NCI-H1436 treated with DMSO at 0.1 percent for 48 hours (cell line): Measurements from ENCODE around the gene GLT1D1.

ENCODE experiments used
- DNase-seq: peaks from one replicate; lab custom pipeline; 2025; lab: John Stamatoyannopoulos, UW

The GLT1D1 gene

GRCh38 chr12:128968668-128969067 is 115.4 kb downstream of the GLT1D1 start:
- DNase-seq = no peak

GRCh38 chr12:128969480-128970055 is 116.3 kb downstream of the GLT1D1 start:
- DNase-seq = peak; percentile 72

DNA sequence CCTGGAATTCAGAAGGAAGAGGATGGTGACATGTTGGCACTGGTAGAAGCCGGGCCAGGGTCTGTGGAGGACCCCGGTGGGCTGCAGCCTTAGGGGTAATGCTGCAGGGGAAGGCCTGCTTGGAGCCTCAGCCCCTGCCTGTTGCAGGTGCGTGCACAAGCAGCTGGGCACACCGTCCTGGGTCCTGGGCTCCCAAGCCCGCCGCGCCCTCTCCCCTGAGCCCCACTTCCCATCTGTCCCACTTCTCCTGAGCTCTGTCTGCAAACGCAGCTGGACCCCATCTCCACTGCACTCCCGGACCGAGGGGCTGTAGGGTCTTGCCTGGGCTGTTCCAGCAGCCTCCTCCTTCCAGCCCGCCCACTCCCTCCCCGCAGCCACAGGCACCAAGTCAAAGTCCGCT is 116.8 kb downstream of the GLT1D1 start:
- DNase-seq = no peak

- DNase-seq = no peak
Observed at GRCh38 chr12:128970941-128971340, 117.7 kb downstream of the GLT1D1 start.

- peak; percentile 39 for DNase-seq
Observed at GRCh38 chr12:128971802-128972201, 118.5 kb downstream of the GLT1D1 start.

DNA sequence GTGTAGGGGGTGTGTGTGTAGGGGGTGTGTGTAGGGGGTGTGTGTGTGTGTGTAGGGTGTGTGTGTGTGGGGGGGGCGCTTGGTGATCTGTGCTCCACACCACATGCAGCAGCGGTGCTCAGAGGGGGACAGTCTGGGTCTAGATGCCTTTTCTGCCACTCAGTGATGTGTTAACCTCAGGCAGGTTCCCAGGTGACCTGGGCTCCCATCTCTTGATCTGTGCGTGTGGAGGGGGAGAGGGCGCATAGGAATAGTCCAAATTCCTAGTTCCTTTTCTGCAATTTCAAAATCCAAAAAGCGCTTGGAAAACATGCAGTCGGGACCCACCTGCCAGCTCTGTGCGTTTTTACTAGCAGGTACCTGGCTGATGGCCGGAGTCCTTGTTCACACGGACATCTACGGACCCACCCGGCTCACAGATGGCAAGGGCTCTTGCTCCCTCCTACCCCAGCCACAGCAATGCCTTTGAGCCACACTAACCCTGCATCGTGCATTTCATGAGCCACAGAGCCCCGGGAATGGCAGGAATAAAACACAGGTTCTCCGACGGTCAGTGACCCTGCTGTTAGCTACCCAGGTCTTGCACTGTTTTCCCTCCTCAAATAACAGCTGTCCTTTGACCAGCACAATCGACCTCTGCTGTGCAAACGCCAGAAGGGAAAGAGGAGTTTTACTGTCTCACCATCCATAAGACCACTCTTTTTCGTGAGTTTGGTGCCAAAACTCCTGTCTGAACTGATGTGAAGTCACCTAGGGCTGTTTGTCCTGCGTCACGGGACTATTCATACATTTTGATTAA is 120.8 kb downstream of the GLT1D1 start:
- no peak for DNase-seq

- no peak for DNase-seq
Observed at GRCh38 chr12:128974881-128975280, 121.6 kb downstream of the GLT1D1 start.

- no peak for DNase-seq
Observed at GRCh38 chr12:128976120-128976738, 123.0 kb downstream of the GLT1D1 start.

DNA sequence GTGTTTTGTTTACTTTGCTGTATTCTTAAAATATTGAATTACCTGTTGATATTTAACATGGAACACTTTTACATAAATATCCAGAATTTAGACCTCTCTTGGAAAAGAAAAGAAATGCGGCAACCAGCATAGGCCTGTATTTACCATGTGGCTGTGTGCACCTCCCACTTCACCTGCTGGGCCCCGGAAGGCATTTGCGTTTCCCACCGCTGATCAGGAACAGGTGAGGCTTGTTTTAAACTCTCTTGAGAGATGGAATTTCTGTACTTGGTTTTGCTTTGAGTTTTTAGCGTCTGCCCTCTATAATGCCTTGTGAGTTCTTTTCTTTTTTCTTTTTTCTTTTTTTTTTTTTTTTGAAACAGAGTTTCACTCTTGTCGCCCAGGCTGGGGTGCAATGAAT is 124.2 kb downstream of the GLT1D1 start:
- no peak for DNase-seq

GRCh38 chr12:128978067-128978466 is 124.8 kb downstream of the GLT1D1 start:
- no peak for DNase-seq

GRCh38 chr12:128980623-128981022 is 127.3 kb downstream of the GLT1D1 start:
- DNase-seq = no peak

DNA sequence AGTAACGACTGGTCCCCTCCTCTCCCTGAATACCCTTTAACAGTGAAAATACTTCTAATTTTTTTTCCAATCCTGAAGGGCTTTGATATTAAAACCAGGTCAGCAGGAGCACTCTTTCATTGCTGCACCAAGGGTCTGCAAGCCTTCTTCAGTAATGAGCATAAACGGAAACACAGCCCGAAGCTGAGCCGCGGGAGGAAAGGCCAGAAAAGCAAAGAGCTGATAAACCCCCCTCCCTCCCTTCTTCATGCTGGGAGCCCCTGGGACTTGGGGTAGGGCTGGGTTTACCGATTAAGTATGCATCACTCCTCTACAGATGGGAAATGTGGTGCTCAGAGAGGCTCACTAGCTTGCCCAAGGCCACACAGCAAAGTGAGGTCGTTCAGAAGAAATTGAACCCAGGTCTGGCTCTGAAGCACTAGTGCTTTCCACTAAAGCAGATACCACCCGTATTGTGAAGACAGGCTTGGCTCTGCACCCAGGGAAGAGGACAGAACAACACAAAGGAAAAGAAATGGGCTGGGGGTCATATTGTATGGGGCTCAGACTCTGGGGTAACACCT is 128.8 kb downstream of the GLT1D1 start:
- DNase-seq = no peak

GRCh38 chr12:128982933-128983332 is 129.7 kb downstream of the GLT1D1 start:
- no peak for DNase-seq

DNA sequence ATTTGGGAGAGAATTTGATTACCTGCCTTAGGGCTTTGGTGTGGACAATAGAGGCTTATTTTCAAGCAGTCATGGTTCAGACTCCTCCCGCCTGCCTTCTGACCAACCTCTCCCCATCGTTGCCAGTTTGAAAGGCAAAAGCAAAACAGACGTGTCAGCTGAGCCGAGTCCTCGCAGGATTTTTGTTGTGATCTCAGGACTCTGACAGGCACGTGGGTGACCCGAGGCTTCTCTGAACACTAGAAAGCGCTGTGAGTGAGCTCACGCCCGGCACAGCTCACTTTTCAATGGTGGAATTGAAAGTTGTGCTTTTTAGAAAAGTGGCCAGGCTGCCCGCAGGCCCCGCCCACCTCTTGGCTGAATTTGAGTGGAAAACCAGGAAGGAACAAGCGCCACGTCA is 130.1 kb downstream of the GLT1D1 start:
- no peak for DNase-seq

DNA sequence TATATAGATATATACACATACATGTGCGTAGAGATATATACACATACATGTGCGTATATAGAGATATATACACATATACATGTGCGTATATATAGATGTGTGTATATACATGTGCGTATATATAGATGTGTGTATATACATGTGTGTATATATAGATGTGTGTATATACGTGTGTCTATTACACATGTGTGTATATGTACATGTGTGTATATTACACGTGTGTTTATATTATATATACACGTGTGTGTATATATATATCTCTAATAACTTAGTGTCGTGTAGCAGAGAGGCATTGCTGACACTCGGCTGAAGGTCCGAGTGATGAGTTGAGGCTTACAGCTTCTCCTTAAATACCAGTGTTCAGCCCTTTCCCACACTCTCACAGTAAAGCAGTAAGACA is 133.7 kb downstream of the GLT1D1 start:
- DNase-seq = no peak

DNA sequence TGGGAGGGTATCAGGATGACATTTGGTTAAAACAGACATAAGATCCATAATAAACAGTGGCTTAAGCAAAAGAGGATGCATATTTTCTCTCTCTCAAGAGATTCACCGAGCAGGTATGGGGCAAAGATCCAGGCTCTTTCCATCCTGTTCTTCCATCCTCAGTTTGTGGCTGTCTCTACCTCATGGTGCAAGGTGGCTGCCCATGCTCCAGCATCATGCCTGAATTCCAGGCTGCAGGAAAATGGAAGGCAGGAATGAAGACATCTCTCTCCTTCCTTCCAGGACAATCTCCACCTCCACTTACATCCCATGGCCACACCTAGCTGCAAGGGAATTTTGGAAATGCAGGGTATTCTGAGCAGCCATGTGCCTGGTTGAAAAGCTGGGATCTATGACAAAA is 136.0 kb downstream of the GLT1D1 start:
- no peak for DNase-seq

GRCh38 chr12:128991716-128992115 is 138.4 kb downstream of the GLT1D1 start:
- no peak for DNase-seq

GRCh38 chr12:128992116-128992515 is 138.8 kb downstream of the GLT1D1 start:
- no peak for DNase-seq

DNA sequence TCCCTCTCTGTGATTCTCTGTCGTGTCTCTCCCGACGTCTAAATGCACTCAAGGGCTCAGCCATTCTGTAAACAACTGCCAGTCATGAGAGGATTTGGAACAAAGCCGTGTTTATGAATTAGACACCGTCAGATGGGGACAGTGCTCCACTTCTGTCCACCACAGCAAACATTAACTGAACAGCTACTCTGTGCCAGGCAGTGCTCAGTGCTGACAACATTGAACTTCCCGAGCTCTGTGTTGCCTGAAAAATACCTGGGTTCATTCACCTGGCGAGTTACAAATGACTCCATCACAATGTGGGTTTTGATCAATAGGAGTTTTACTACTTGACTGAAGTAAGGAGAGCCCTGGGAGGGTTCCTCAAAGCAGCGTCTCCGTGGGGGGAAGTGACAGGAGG is 139.3 kb downstream of the GLT1D1 start:
- no peak for DNase-seq

DNA sequence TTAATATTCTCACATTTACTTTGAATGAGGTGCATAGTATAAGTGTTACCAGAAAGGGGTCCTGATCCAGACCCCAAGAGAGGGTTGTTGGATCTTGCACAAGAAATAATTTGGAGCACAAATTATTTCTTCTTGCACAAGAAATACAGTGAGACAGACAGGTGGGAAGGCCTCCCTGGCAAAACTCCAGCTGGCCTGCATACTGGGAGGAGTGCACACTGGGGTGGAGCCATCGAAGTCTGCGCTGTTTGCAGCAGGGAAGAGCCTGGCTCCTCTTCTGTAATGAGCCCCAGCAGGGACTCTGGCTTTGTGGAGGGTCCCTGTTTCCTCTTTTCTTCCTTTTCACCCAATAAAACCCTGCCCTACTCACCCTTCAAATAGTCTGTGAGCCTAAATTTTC is 141.6 kb downstream of the GLT1D1 start:
- DNase-seq = no peak

- DNase-seq = no peak
Observed at GRCh38 chr12:128995619-128996018, 142.3 kb downstream of the GLT1D1 start.

DNA sequence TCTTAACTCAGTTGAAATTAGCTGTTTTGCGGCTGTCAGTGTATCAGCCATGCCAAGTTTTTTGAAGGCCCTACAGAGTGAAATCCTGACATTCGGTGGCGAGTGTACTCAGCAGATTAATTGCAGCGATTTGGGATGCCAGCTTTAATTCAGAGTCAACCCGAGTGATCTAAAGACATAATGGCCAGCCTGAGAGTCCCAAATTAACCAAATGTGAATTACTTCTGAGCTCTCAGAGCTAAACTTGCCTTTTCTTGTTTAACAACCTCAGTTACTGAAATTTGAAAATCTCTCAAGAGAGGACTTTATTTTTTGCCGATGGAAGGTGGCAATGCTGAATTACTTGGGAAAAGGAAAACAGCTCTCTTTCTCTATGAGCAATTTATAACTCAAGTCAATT is 148.5 kb downstream of the GLT1D1 start:
- DNase-seq = no peak

- no peak for DNase-seq
Observed at GRCh38 chr12:129002427-129002826, 149.1 kb downstream of the GLT1D1 start.
